Hepatocyte (in vitro differentiated cells): ENCODE data around the gene PRAC2.

Experiments
- EZH2 ChIP-seq: fragments of 200-600 bp; sonication (generic); IDR thresholded peaks from 2 replicates; pipeline ENCODE4 v1.6.1; 2016; ENCODE audit warnings: antibody characterized with exemption, mild to moderate bottlenecking, borderline replicate concordance
- TF ChIP-seq, protein P1 (sequence below): fragments of 200-600 bp; sonication (generic); IDR thresholded peaks from 2 replicates; pipeline ENCODE4 v1.5.1; 2016; ENCODE audit warnings: antibody characterized with exemption, mild to moderate bottlenecking; ENCODE audit not compliant: poor library complexity

DNA sequence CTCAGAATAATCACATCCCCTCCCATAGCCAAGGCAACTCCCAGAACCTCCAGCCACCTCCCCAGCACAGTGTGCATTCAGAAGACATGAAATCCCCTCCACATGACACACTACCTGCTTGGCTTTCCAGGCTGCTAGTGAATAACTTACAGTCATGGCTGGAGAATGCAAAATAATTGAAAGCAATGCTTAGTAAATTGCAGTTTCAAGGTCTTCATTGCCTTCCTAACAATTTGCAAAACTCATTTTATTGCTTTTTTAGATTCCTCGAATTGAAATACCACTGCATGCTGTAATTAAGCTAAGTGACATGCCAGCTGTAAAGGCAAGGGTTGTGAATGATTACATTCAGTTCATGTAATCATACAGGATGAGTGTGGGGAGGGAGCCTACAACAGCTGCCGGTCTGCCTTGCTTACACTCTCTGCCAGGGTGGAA, 34.6 kb downstream of the PRAC2 start:
- TF ChIP-seq EZH2 = no peak
- TF ChIP-seq, protein P1, sequence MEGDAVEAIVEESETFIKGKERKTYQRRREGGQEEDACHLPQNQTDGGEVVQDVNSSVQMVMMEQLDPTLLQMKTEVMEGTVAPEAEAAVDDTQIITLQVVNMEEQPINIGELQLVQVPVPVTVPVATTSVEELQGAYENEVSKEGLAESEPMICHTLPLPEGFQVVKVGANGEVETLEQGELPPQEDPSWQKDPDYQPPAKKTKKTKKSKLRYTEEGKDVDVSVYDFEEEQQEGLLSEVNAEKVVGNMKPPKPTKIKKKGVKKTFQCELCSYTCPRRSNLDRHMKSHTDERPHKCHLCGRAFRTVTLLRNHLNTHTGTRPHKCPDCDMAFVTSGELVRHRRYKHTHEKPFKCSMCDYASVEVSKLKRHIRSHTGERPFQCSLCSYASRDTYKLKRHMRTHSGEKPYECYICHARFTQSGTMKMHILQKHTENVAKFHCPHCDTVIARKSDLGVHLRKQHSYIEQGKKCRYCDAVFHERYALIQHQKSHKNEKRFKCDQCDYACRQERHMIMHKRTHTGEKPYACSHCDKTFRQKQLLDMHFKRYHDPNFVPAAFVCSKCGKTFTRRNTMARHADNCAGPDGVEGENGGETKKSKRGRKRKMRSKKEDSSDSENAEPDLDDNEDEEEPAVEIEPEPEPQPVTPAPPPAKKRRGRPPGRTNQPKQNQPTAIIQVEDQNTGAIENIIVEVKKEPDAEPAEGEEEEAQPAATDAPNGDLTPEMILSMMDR = no peak
